Neural cell (in vitro differentiated cells): ENCODE results near the gene ETNK1. TPM values are rescaled to one million over a fixed set of nuclear protein-coding genes. Genes with fewer than 3 reads are reported as not detected.

Experiments
- H2AFZ ChIP-seq: fragments of 200-600, 300-800 bp; sonication (generic), shearing (Covaris generic); 2 replicates; pipeline ENCODE4 v1.6.0; 2014; ENCODE audit warnings: low read depth, mild to moderate bottlenecking, antibody characterized with exemption, low read length, moderate library complexity
- H3F3A ChIP-seq: fragments of 200-600 bp; shearing (Covaris generic); 2 replicates; pipeline ENCODE4 v1.6.1; 2016; ENCODE audit warnings: mild to moderate bottlenecking, moderate library complexity, mixed read lengths, antibody characterized with exemption, low read length; ENCODE audit not compliant: insufficient read depth, poor library complexity, severe bottlenecking
- H3K27ac ChIP-seq: fragments of 200-600, 300-800 bp; sonication (generic), shearing (Covaris generic); 2 replicates; pipeline ENCODE4 v1.5.1; 2014; ENCODE audit warnings: mild to moderate bottlenecking, low read length, moderate library complexity
- H3K27me3 ChIP-seq: fragments of 300-800, 200-600 bp; sonication (generic), shearing (Covaris generic); 2 replicates; pipeline ENCODE4 v1.6.0; 2014; ENCODE audit warnings: mild to moderate bottlenecking, low read depth, low read length, moderate library complexity; ENCODE audit not compliant: insufficient read depth
- H3K36me3 ChIP-seq: fragments of 300-800, 200-600 bp; sonication (generic), shearing (Covaris generic); 2 replicates; pipeline ENCODE4 v1.5.1; 2014; ENCODE audit warnings: mild to moderate bottlenecking, antibody characterized with exemption, low read length, moderate library complexity; ENCODE audit not compliant: insufficient read depth
- H3K4me2 ChIP-seq: fragments of 300-800, 200-600 bp; sonication (generic), shearing (Covaris generic); 2 replicates; pipeline ENCODE4 v1.6.0; 2014; ENCODE audit warnings: mild to moderate bottlenecking, low read length
- H3K4me3 ChIP-seq: fragments of 300-800, 200-600 bp; sonication (generic), shearing (Covaris generic); 2 replicates; pipeline ENCODE4 v1.5.1; 2014; ENCODE audit warnings: mild to moderate bottlenecking, low read length, moderate library complexity
- H3K79me2 ChIP-seq: fragments of 200-600 bp; shearing (Covaris generic); replicated peaks from 2 replicates; pipeline ENCODE4 v1.6.0; 2014; ENCODE audit warnings: mild to moderate bottlenecking, low read length, moderate library complexity; ENCODE audit not compliant: insufficient read depth
- H3K9ac ChIP-seq: fragments of 300-800, 200-600 bp; sonication (generic), shearing (Covaris generic); 2 replicates; pipeline ENCODE4 v1.6.1; 2016; ENCODE audit warnings: mild to moderate bottlenecking, low read length, mixed read lengths
- H3K9me2 ChIP-seq: fragments of 200-600 bp; shearing (Covaris generic); 2 replicates; pipeline ENCODE4 v1.6.1; 2016; ENCODE audit warnings: mild to moderate bottlenecking, low read length, mixed read lengths; ENCODE audit not compliant: insufficient read depth
- H3K9me3 ChIP-seq: fragments of 200-600, 300-800 bp; sonication (generic), shearing (Covaris generic); 2 replicates; pipeline ENCODE4 v1.6.1; 2016; ENCODE audit warnings: mild to moderate bottlenecking, mixed run types, low read length, moderate library complexity, mixed read lengths
- H4K20me1 ChIP-seq: fragments of 200-600 bp; shearing (Covaris generic); 2 replicates; pipeline ENCODE4 v1.6.1; 2016; ENCODE audit warnings: mild to moderate bottlenecking, mixed run types; ENCODE audit not compliant: insufficient read depth
- CTCF ChIP-seq: fragments of 450-650 bp; IDR thresholded peaks from 2 replicates; pipeline ENCODE4 v1.5.1; 2014; ENCODE audit warnings: antibody characterized with exemption, mild to moderate bottlenecking, moderate library complexity; ENCODE audit not compliant: poor library complexity, severe bottlenecking
- EP300 ChIP-seq: fragments of 450-650 bp; conservative IDR thresholded peaks from 2 replicates; pipeline ENCODE4 v1.6.1; 2014; ENCODE audit warnings: antibody characterized with exemption, mild to moderate bottlenecking, moderate library complexity; ENCODE audit not compliant: poor library complexity, severe bottlenecking
- EZH2 ChIP-seq: fragments of 200-600, 300-800 bp; shearing (Covaris generic), sonication (generic); IDR thresholded peaks from 2 replicates; pipeline ENCODE4 v1.6.1; 2014; ENCODE audit warnings: antibody characterized with exemption, low read length, borderline replicate concordance, mild to moderate bottlenecking; ENCODE audit not compliant: insufficient read depth, poor library complexity, severe bottlenecking
- MXI1 ChIP-seq: fragments of 450-650 bp; conservative IDR thresholded peaks from 2 replicates; pipeline ENCODE4 v1.6.1; 2014; ENCODE audit warnings: antibody characterized with exemption, mild to moderate bottlenecking; ENCODE audit not compliant: poor library complexity, severe bottlenecking
- POLR2AphosphoS5 ChIP-seq: IDR thresholded peaks from 2 replicates; pipeline ENCODE4 v1.6.1; 2012
- RAD21 ChIP-seq: fragments of 450-650 bp; conservative IDR thresholded peaks from 2 replicates; pipeline ENCODE4 v1.6.1; 2014; ENCODE audit warnings: antibody characterized with exemption, mild to moderate bottlenecking, moderate library complexity
- REST ChIP-seq: IDR thresholded peaks from 2 replicates; pipeline ENCODE4 v1.6.1; 2012; ENCODE audit warnings: borderline replicate concordance
- SMC3 ChIP-seq: fragments of 450-650 bp; conservative IDR thresholded peaks from 2 replicates; pipeline ENCODE4 v1.6.1; 2014; ENCODE audit warnings: antibody characterized with exemption, mild to moderate bottlenecking, moderate library complexity; ENCODE audit not compliant: poor library complexity
- TAF1 ChIP-seq: IDR thresholded peaks from 2 replicates; pipeline ENCODE4 v1.6.1; 2012; ENCODE audit warnings: low read depth
- polyA plus RNA-seq: library from polyadenylated mRNA; depleted of rRNA; stranded (reverse); fragments of >200 nt; gene quantifications from 2 replicates; pipeline ENCODE4 v1.2.3, GENCODE V29; 2014

The ETNK1 gene
- polyA plus RNA-seq, 1 donor from 2014 or later: 78.5 TPM

- TF ChIP-seq CTCF (no peak), EP300 (no peak), RAD21 (no peak), TAF1 (no peak), MXI1 (no peak), POLR2AphosphoS5 (no peak), REST (no peak), EZH2 (no peak), SMC3 (no peak)
- peaks cover 75% of the 10 kb centered on the region for H3K79me2 ChIP-seq
- H3K9ac ChIP-seq: no peak overlapping the region
- no peak overlapping the region for H2AFZ ChIP-seq
- H3K27ac ChIP-seq: no peak overlapping the region
- H3K9me3 ChIP-seq: no peaks in the 10 kb centered on the region
- H3K4me2 ChIP-seq: no peak overlapping the region
- H3K36me3 ChIP-seq: no peaks in the 10 kb centered on the region
- no peaks in the 10 kb centered on the region for H3F3A ChIP-seq
- no peaks in the 10 kb centered on the region for H3K9me2 ChIP-seq
- no peaks in the 10 kb centered on the region for H4K20me1 ChIP-seq
- H3K4me3 ChIP-seq: no peak overlapping the region
- no peaks in the 10 kb centered on the region for H3K27me3 ChIP-seq
These were observed 10.8 kb downstream of the ETNK1 start for GRCh38 chr12:22635812-22636211.

- H3K4me2 ChIP-seq: no peak overlapping the region
- no peaks in the 10 kb centered on the region for H4K20me1 ChIP-seq
- no peaks in the 10 kb centered on the region for H3K9me3 ChIP-seq
- TF ChIP-seq REST (no peak), TAF1 (no peak), MXI1 (no peak), POLR2AphosphoS5 (no peak), SMC3 (no peak), CTCF (no peak), RAD21 (no peak), EZH2 (no peak)
- no peaks in the 10 kb centered on the region for H3F3A ChIP-seq
- no peak overlapping the region for H2AFZ ChIP-seq
- no peak overlapping the region for H3K4me3 ChIP-seq
- H3K79me2 ChIP-seq: peaks cover 54% of the 10 kb centered on the region
- H3K9me2 ChIP-seq: no peaks in the 10 kb centered on the region
- no peaks in the 10 kb centered on the region for H3K27me3 ChIP-seq
- H3K27ac ChIP-seq: no peak overlapping the region
- H3K9ac ChIP-seq: no peak overlapping the region
- no peaks in the 10 kb centered on the region for H3K36me3 ChIP-seq
These were observed 15.9 kb downstream of the ETNK1 start for GRCh38 chr12:22640851-22641250.
